ENCODE measurements around the gene ZNF512B. TPM values are rescaled to one million over a fixed set of nuclear protein-coding genes. Genes with fewer than 3 reads are reported as not detected.

The ZNF512B gene
- total RNA-seq, 1 experiment from 2014 or later = 47.9 TPM

GRCh38 chr20:63966172-63966943 is 3.4 kb downstream of the ZNF512B start:
- POLR2A ChIA-PET = interaction anchor here (1.0 kb wide), 1 partner anchor 10 kb away, joined by 3 read pairs; the partner anchor contains the start of gene UCKL1
- H3K27ac Mint-ChIP-seq (ENCODE audit: unreplicated experiment) = peak overlapping the region; percentile 15
- H3K9me3 Mint-ChIP-seq (ENCODE audit: unreplicated experiment) = peaks cover 10% of the 10 kb centered on the region
- BruUV-seq (replicated peaks) = no TSS peak
- peaks cover 49% of the 10 kb centered on the region for H3K36me3 Mint-ChIP-seq (ENCODE audit: insufficient read depth, unreplicated experiment)
- H3K27me3 Mint-ChIP-seq (ENCODE audit: insufficient read depth, unreplicated experiment) = peaks cover 3% of the 10 kb centered on the region
- H3K9me3 ChIP-seq = peaks cover 23% of the 10 kb centered on the region
- H3K4me3 ChIP-seq (ENCODE audit: low read depth, low read length) = no peak overlapping the region
- no peak overlapping the region for H3K4me3 Mint-ChIP-seq (ENCODE audit: unreplicated experiment)
- peaks cover 27% of the 10 kb centered on the region for H3K36me3 ChIP-seq (ENCODE audit: control insufficient read depth, insufficient read depth, low read length)
- CTCF ChIA-PET = no interaction called here
- H3K4me1 Mint-ChIP-seq (ENCODE audit: low read depth, unreplicated experiment) = peaks cover 9% of the 10 kb centered on the region
- peak in 1 of 2 experiments; percentile 53 for DNase-seq
- no peaks in the 10 kb centered on the region for H3K27me3 ChIP-seq (replicated peaks; ENCODE audit: control insufficient read depth, insufficient read depth, low read length)
- intact Hi-C loops (cut with micrococcal nuclease; ENCODE audit: unreplicated experiment) = no loop called here
- H3K4me1 ChIP-seq = peaks cover 16% of the 10 kb centered on the region
- no peak for TF ChIP-seq CTCF (IDR thresholded peaks at IDR 0.05; ENCODE audit: insufficient read depth in 1 of 2, low read depth in 1 of 2, low read length in 1 of 2, severe bottlenecking in 1 of 2, unreplicated experiment in 1 of 2)

GRCh38 chr20:63964412-63964811 is 5.3 kb downstream of the ZNF512B start:
- TF ChIP-seq CTCF (IDR thresholded peaks at IDR 0.05; ENCODE audit: insufficient read depth in 1 of 2, low read depth in 1 of 2, low read length in 1 of 2, severe bottlenecking in 1 of 2, unreplicated experiment in 1 of 2) = no peak
- ChIA-PET CTCF (interaction anchor here (0.5 to 1.0 kb wide), 2 partner anchors 16 to 156 kb away, joined by 3 read pairs; no protein-coding TSS in a partner anchor), POLR2A (no interaction called here)
- no peak overlapping the region for H3K4me3 ChIP-seq (ENCODE audit: low read depth, low read length)
- Mint-ChIP-seq H3K27ac (ENCODE audit: unreplicated experiment) (no peak overlapping the region), H3K4me3 (ENCODE audit: unreplicated experiment) (no peak overlapping the region), H3K36me3 (ENCODE audit: insufficient read depth, unreplicated experiment) (peaks cover 52% of the 10 kb centered on the region), H3K27me3 (ENCODE audit: insufficient read depth, unreplicated experiment) (no peaks in the 10 kb centered on the region), H3K4me1 (ENCODE audit: low read depth, unreplicated experiment) (no peaks in the 10 kb centered on the region), H3K9me3 (ENCODE audit: unreplicated experiment) (peaks cover 10% of the 10 kb centered on the region)
- intact Hi-C loops (cut with micrococcal nuclease; ENCODE audit: unreplicated experiment) = no loop called here
- H3K9me3 ChIP-seq = peaks cover 23% of the 10 kb centered on the region
- H3K4me1 ChIP-seq = peaks cover 12% of the 10 kb centered on the region
- no peaks in the 10 kb centered on the region for H3K27me3 ChIP-seq (replicated peaks; ENCODE audit: control insufficient read depth, insufficient read depth, low read length)
- DNase-seq = peak in 1 of 2 experiments; percentile 45
- no TSS peak for BruUV-seq (replicated peaks)
- peaks cover 27% of the 10 kb centered on the region for H3K36me3 ChIP-seq (ENCODE audit: control insufficient read depth, insufficient read depth, low read length)

- peaks cover 9% of the 10 kb centered on the region for H3K4me1 ChIP-seq
- H3K4me3 Mint-ChIP-seq (ENCODE audit: unreplicated experiment) = no peak overlapping the region
- peaks cover 5% of the 10 kb centered on the region for H3K4me1 Mint-ChIP-seq (ENCODE audit: low read depth, unreplicated experiment)
- no peak overlapping the region for H3K4me3 ChIP-seq (ENCODE audit: low read depth, low read length)
- peak in 1 of 2 experiments; percentile 40 for DNase-seq
- H3K9me3 ChIP-seq = peaks cover 23% of the 10 kb centered on the region
- peaks cover 56% of the 10 kb centered on the region for H3K36me3 Mint-ChIP-seq (ENCODE audit: insufficient read depth, unreplicated experiment)
- intact Hi-C loops (cut with micrococcal nuclease; ENCODE audit: unreplicated experiment) = no loop called here
- BruUV-seq (replicated peaks) = no TSS peak
- ChIA-PET POLR2A (no interaction called here), CTCF (interaction anchor here (0.5 to 1.0 kb wide), 2 partner anchors 16 to 156 kb away, joined by 3 read pairs; no protein-coding TSS in a partner anchor)
- no peaks in the 10 kb centered on the region for H3K27me3 Mint-ChIP-seq (ENCODE audit: insufficient read depth, unreplicated experiment)
- H3K9me3 Mint-ChIP-seq (ENCODE audit: unreplicated experiment) = peaks cover 10% of the 10 kb centered on the region
- TF ChIP-seq CTCF (IDR thresholded peaks at IDR 0.05; ENCODE audit: insufficient read depth in 1 of 2, low read depth in 1 of 2, low read length in 1 of 2, severe bottlenecking in 1 of 2, unreplicated experiment in 1 of 2) = no peak
- H3K36me3 ChIP-seq (ENCODE audit: control insufficient read depth, insufficient read depth, low read length) = peaks cover 27% of the 10 kb centered on the region
- H3K27me3 ChIP-seq (replicated peaks; ENCODE audit: control insufficient read depth, insufficient read depth, low read length) = no peaks in the 10 kb centered on the region
- H3K27ac Mint-ChIP-seq (ENCODE audit: unreplicated experiment) = no peak overlapping the region
These were observed 5.9 kb downstream of the ZNF512B start for GRCh38 chr20:63963784-63964301.

Data from Caco-2 (cell line).